ENCODE results near the gene CD302.
A peak's percentile ranks its signal among the peaks of the same experiment; 100 is the strongest.
"Not testable (repeated sequence)": the region's sequence is repeated elsewhere in the genome, so short reads cannot be mapped to it uniquely, and the experiment has no call there.

Gene CD302

GRCh38 chr2:159750873-159751272, 47.1 kb downstream of the CD302 start:
- H3K36me3 Mint-ChIP-seq: peaks cover 42% of the 10 kb centered on the region

GRCh38 chr2:159748089-159748488, 49.9 kb downstream of the CD302 start:
- H3K27ac Mint-ChIP-seq: no peak overlapping the region
- no peak for DNase-seq
- no peak overlapping the region for H3K4me3 Mint-ChIP-seq
- no peaks in the 10 kb centered on the region for H3K4me1 Mint-ChIP-seq
- peaks cover 56% of the 10 kb centered on the region for H3K36me3 Mint-ChIP-seq
- H3K27me3 Mint-ChIP-seq: no peaks in the 10 kb centered on the region
- H3K9me3 Mint-ChIP-seq: no peaks in the 10 kb centered on the region
- CTCF ChIA-PET: interaction anchor here (0.9 kb wide), 1 partner anchor 11 kb away, joined by 3 read pairs; no protein-coding TSS in a partner anchor

More at GRCh38 chr2:159750873-159751272, 47.1 kb downstream of the CD302 start:
- Mint-ChIP-seq H3K4me1 (no peaks in the 10 kb centered on the region), H3K4me3 (no peak overlapping the region), H3K27ac (no peak overlapping the region), H3K27me3 (no peaks in the 10 kb centered on the region), H3K9me3 (no peaks in the 10 kb centered on the region)
- CTCF ChIA-PET: no interaction called here
- no peak for DNase-seq

- H3K36me3 Mint-ChIP-seq: peaks cover 48% of the 10 kb centered on the region
- not testable (repeated sequence) for DNase-seq, H3K27ac Mint-ChIP-seq, H3K9me3 Mint-ChIP-seq, H3K27me3 Mint-ChIP-seq, H3K4me3 Mint-ChIP-seq, H3K4me1 Mint-ChIP-seq
- CTCF ChIA-PET: interaction anchor here (0.7 kb wide), 1 partner anchor 12 kb away, joined by 3 read pairs; no protein-coding TSS in a partner anchor
These were observed 52.8 kb downstream of the CD302 start for GRCh38 chr2:159745237-159745636.

- H3K9me3 Mint-ChIP-seq: no peaks in the 10 kb centered on the region
These were observed 53.6 kb downstream of the CD302 start for GRCh38 chr2:159744363-159744762.

GRCh38 chr2:159742846-159743245, 55.2 kb downstream of the CD302 start:
- CTCF ChIA-PET: interaction anchor here (0.8 kb wide), 1 partner anchor 21 kb away, joined by 3 read pairs; no protein-coding TSS in a partner anchor
- peak overlapping the region; percentile 45 for H3K27ac Mint-ChIP-seq
- H3K4me3 Mint-ChIP-seq: no peak overlapping the region
- DNase-seq: no peak
- H3K36me3 Mint-ChIP-seq: peaks cover 52% of the 10 kb centered on the region
- no peaks in the 10 kb centered on the region for H3K27me3 Mint-ChIP-seq
- H3K9me3 Mint-ChIP-seq: no peaks in the 10 kb centered on the region
- no peaks in the 10 kb centered on the region for H3K4me1 Mint-ChIP-seq

More at GRCh38 chr2:159744363-159744762, 53.6 kb downstream of the CD302 start:
- Mint-ChIP-seq H3K4me1 (no peaks in the 10 kb centered on the region), H3K27ac (no peak overlapping the region), H3K4me3 (no peak overlapping the region), H3K27me3 (no peaks in the 10 kb centered on the region), H3K36me3 (peaks cover 51% of the 10 kb centered on the region)
- DNase-seq: no peak
- CTCF ChIA-PET: no interaction called here

GRCh38 chr2:159738509-159739390, 59.3 kb downstream of the CD302 start:
- no peaks in the 10 kb centered on the region for H3K27me3 Mint-ChIP-seq
- peaks cover 57% of the 10 kb centered on the region for H3K36me3 Mint-ChIP-seq
- no peaks in the 10 kb centered on the region for H3K9me3 Mint-ChIP-seq
- H3K4me1 Mint-ChIP-seq: peaks cover 8% of the 10 kb centered on the region
- no peak for DNase-seq
- CTCF ChIA-PET: no interaction called here
- H3K27ac Mint-ChIP-seq: no peak overlapping the region
- no peak overlapping the region for H3K4me3 Mint-ChIP-seq

- Mint-ChIP-seq H3K4me3 (no peak overlapping the region), H3K4me1 (peaks cover 8% of the 10 kb centered on the region), H3K27me3 (no peaks in the 10 kb centered on the region), H3K36me3 (peaks cover 56% of the 10 kb centered on the region), H3K27ac (no peak overlapping the region), H3K9me3 (no peaks in the 10 kb centered on the region)
- no peak for DNase-seq
- CTCF ChIA-PET: no interaction called here
These were observed 60.1 kb downstream of the CD302 start for GRCh38 chr2:159737917-159738296.

GRCh38 chr2:159737292-159737916, 60.6 kb downstream of the CD302 start:
- H3K9me3 Mint-ChIP-seq: no peaks in the 10 kb centered on the region
- H3K4me3 Mint-ChIP-seq: no peak overlapping the region
- no peaks in the 10 kb centered on the region for H3K27me3 Mint-ChIP-seq
- DNase-seq: no peak
- H3K36me3 Mint-ChIP-seq: peaks cover 55% of the 10 kb centered on the region
- CTCF ChIA-PET: no interaction called here
- H3K27ac Mint-ChIP-seq: no peak overlapping the region
- peaks cover 8% of the 10 kb centered on the region for H3K4me1 Mint-ChIP-seq

- H3K27me3 Mint-ChIP-seq: no peaks in the 10 kb centered on the region
- CTCF ChIA-PET: no interaction called here
- H3K27ac Mint-ChIP-seq: no peak overlapping the region
- H3K36me3 Mint-ChIP-seq: peaks cover 49% of the 10 kb centered on the region
- no peaks in the 10 kb centered on the region for H3K9me3 Mint-ChIP-seq
- peaks cover 8% of the 10 kb centered on the region for H3K4me1 Mint-ChIP-seq
- H3K4me3 Mint-ChIP-seq: no peak overlapping the region
- DNase-seq: no peak
These were observed 62.0 kb downstream of the CD302 start for GRCh38 chr2:159736048-159736447.

- no peak for DNase-seq
- no peaks in the 10 kb centered on the region for H3K9me3 Mint-ChIP-seq
- CTCF ChIA-PET: no interaction called here
- H3K4me3 Mint-ChIP-seq: no peak overlapping the region
- H3K27me3 Mint-ChIP-seq: no peaks in the 10 kb centered on the region
- H3K36me3 Mint-ChIP-seq: peaks cover 53% of the 10 kb centered on the region
- no peak overlapping the region for H3K27ac Mint-ChIP-seq
- peaks cover 8% of the 10 kb centered on the region for H3K4me1 Mint-ChIP-seq
These were observed 62.4 kb downstream of the CD302 start for GRCh38 chr2:159735648-159736047.

GRCh38 chr2:159728629-159729028, 69.4 kb downstream of the CD302 start:
- H3K27ac Mint-ChIP-seq: no peak overlapping the region
- H3K27me3 Mint-ChIP-seq: no peaks in the 10 kb centered on the region
- peaks cover 8% of the 10 kb centered on the region for H3K9me3 Mint-ChIP-seq
- peaks cover 55% of the 10 kb centered on the region for H3K36me3 Mint-ChIP-seq
- DNase-seq: no peak
- CTCF ChIA-PET: no interaction called here
- H3K4me3 Mint-ChIP-seq: no peak overlapping the region
- H3K4me1 Mint-ChIP-seq: peaks cover 20% of the 10 kb centered on the region

- peaks cover 64% of the 10 kb centered on the region for H3K36me3 Mint-ChIP-seq
- H3K9me3 Mint-ChIP-seq: peaks cover 8% of the 10 kb centered on the region
- H3K27me3 Mint-ChIP-seq: no peaks in the 10 kb centered on the region
- peak overlapping the region; percentile 46 for H3K27ac Mint-ChIP-seq
- H3K4me3 Mint-ChIP-seq: no peak overlapping the region
- no peak for DNase-seq
- CTCF ChIA-PET: no interaction called here
- H3K4me1 Mint-ChIP-seq: peaks cover 29% of the 10 kb centered on the region
These were observed 72.3 kb downstream of the CD302 start for GRCh38 chr2:159725713-159726112.

GRCh38 chr2:159724795-159725572, 73.0 kb downstream of the CD302 start:
- H3K9me3 Mint-ChIP-seq, DNase-seq, H3K27me3 Mint-ChIP-seq, H3K27ac Mint-ChIP-seq, H3K4me3 Mint-ChIP-seq, CTCF ChIA-PET: not testable (repeated sequence)
- Mint-ChIP-seq H3K36me3 (peaks cover 66% of the 10 kb centered on the region), H3K4me1 (peaks cover 35% of the 10 kb centered on the region)

- peaks cover 40% of the 10 kb centered on the region for H3K4me1 Mint-ChIP-seq
- H3K27ac Mint-ChIP-seq: no peak overlapping the region
These were observed 75.4 kb downstream of the CD302 start for GRCh38 chr2:159722580-159722979.

More at GRCh38 chr2:159722580-159722979, 75.4 kb downstream of the CD302 start:
- no peak for DNase-seq
- H3K27me3 Mint-ChIP-seq: no peaks in the 10 kb centered on the region
- H3K4me3 Mint-ChIP-seq: no peak overlapping the region
- CTCF ChIA-PET: no interaction called here
- H3K36me3 Mint-ChIP-seq: peaks cover 66% of the 10 kb centered on the region
- peaks cover 8% of the 10 kb centered on the region for H3K9me3 Mint-ChIP-seq
